BLaER1 treated with 17β-estradiol and CSF1 and Interleukin-3, amounts not matched to agents 10 nM and 100 nM (cell line): ENCODE measurements around the gene ELMO2.

Experiments used
- H3K27ac ChIP-seq, 11 experiments: shearing (Covaris generic); formaldehyde crosslinking; 2 replicates each; pipeline ENCODE4 v1.8.1; 2022
- H3K27me3 ChIP-seq, 11 experiments: shearing (Covaris generic); formaldehyde crosslinking; 2 replicates each; pipeline ENCODE4 v1.8.1; 2022
- H3K36me3 ChIP-seq, 11 experiments: shearing (Covaris generic); formaldehyde crosslinking; 2 replicates each; pipeline ENCODE4 v1.8.1; 2022
- H3K4me1 ChIP-seq, 10 experiments: shearing (Covaris generic); formaldehyde crosslinking; 2 replicates each; pipeline ENCODE4 v1.8.1; 2022
- H3K4me2 ChIP-seq, 11 experiments: shearing (Covaris generic); formaldehyde crosslinking; 2 replicates each; pipeline ENCODE4 v1.8.1; 2022
- H3K4me3 ChIP-seq, 10 experiments: shearing (Covaris generic); formaldehyde crosslinking; 2 replicates each; pipeline ENCODE4 v1.8.1; 2022
- H3K9ac ChIP-seq, 11 experiments: shearing (Covaris generic); formaldehyde crosslinking; 2 replicates each; pipeline ENCODE4 v1.8.1; 2022
- H3K9me3 ChIP-seq, 11 experiments: shearing (Covaris generic); formaldehyde crosslinking; replicated peaks in 1 of 11; 2 replicates each; pipeline ENCODE4 v1.8.1; 2022
- H4K20me1 ChIP-seq, 11 experiments: shearing (Covaris generic); formaldehyde crosslinking; 2 replicates each; pipeline ENCODE4 v1.8.1; 2022
- Cebpa-rat ChIP-seq, 11 experiments: shearing (Covaris generic); IDR thresholded peaks; 2 replicates each; pipeline ENCODE4 v1.8.1; 2022

The ELMO2 gene

GRCh38 chr20:46406200-46406985, at the start of gene ELMO2:
Gene ELMO2 (minus strand): TSS chr20:46406615. CDS start chr20:46394482, 12,133 bp downstream.
- Histone ChIP-seq H3K27me3 (no peaks in the 10 kb centered on the region), H3K9me3 (no peaks in the 10 kb centered on the region), H3K27ac (peak within 1 kb of the TSS; percentile 71 to 90 (median 84)), H3K9ac (peak within 1 kb of the TSS; percentile 81 to 93 (median 90)), H4K20me1 (peaks cover 0 to 48% (median 11%) of the 10 kb centered on the region in 11 experiments; a peak in 12 of 22 replicates), H3K4me2 (peak within 1 kb of the TSS; percentile 86 to 98 (median 93)), H3K4me3 (peak within 1 kb of the TSS; percentile 77 to 92 (median 84)), H3K4me1 (peaks cover 46 to 83% (median 62%) of the 10 kb centered on the region in 10 experiments), H3K36me3 (peaks cover 0 to 19% (median 10%) of the 10 kb centered on the region in 11 experiments; a peak in 11 of 22 replicates)
- no peak for TF ChIP-seq Cebpa-rat (IDR thresholded peaks at IDR 0.05)

GRCh38 chr20:46455729-46456128, 49.3 kb upstream of the ELMO2 start:
- Histone ChIP-seq H3K27ac (no peak overlapping the region), H3K36me3 (no peaks in the 10 kb centered on the region; a peak in 1 of 22 replicates), H3K27me3 (no peaks in the 10 kb centered on the region), H4K20me1 (no peaks in the 10 kb centered on the region), H3K9me3 (peaks cover 35 to 51% (median 45%) of the 10 kb centered on the region in 11 experiments), H3K4me3 (no peak overlapping the region), H3K9ac (no peak overlapping the region), H3K4me2 (no peak overlapping the region), H3K4me1 (peaks cover 0 to 4% (median 3%) of the 10 kb centered on the region in 10 experiments; a peak in 11 of 20 replicates)
- TF ChIP-seq Cebpa-rat (IDR thresholded peaks at IDR 0.05), result no peak

DNA sequence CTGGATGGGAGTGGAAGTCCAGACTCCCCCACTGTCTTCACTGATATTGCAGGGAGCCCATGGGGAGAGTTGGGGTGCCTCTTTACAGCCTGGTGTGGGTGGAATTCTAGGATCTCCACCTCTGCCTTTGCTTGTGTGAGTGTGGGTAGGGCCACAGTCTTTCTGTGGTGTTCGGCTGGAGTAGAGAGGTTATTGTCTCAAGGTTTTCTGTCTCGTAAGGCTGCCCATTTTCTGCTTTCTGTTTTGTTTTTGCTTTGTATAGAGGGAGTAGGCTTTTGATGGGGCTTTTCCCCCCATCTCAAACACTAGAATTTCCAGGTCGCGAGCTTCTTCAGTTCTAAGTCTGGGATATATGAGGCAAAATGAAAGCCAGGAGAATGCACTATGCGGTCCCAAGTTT, 40.4 kb upstream of the ELMO2 start:
- H3K27ac ChIP-seq, result no peak overlapping the region
- H3K4me1 ChIP-seq, result peaks cover 0 to 8% (median 5%) of the 10 kb centered on the region in 10 experiments; a peak in 11 of 20 replicates
- no peaks in the 10 kb centered on the region for H3K27me3 ChIP-seq
- H4K20me1 ChIP-seq, result no peaks in the 10 kb centered on the region
- TF ChIP-seq Cebpa-rat (IDR thresholded peaks at IDR 0.05), result no peak
- peaks cover 0 to 8% (median 0%) of the 10 kb centered on the region in 11 experiments; a peak in 6 of 22 replicates for H3K36me3 ChIP-seq
- no peak overlapping the region for H3K4me3 ChIP-seq
- no peak overlapping the region for H3K4me2 ChIP-seq
- peaks cover 20 to 34% (median 28%) of the 10 kb centered on the region in 11 experiments for H3K9me3 ChIP-seq
- H3K9ac ChIP-seq, result no peak overlapping the region

- no peaks in the 10 kb centered on the region for H4K20me1 ChIP-seq
- no peak for TF ChIP-seq Cebpa-rat (IDR thresholded peaks at IDR 0.05)
- H3K27me3 ChIP-seq, result no peaks in the 10 kb centered on the region
- 0 out of 20 replicates have a peak, but pooled peaks cover 0 to 4% (median 0%) of the 10 kb centered on the region in 10 experiments for H3K4me1 ChIP-seq
- no peak overlapping the region for H3K4me2 ChIP-seq
- no peak overlapping the region for H3K9ac ChIP-seq
- H3K27ac ChIP-seq, result no peak overlapping the region
- no peaks in the 10 kb centered on the region; a peak in 1 of 22 replicates for H3K36me3 ChIP-seq
- peaks cover 4 to 12% (median 7%) of the 10 kb centered on the region in 11 experiments for H3K9me3 ChIP-seq
- H3K4me3 ChIP-seq, result no peak overlapping the region
Observed at GRCh38 chr20:46439837-46440236, 33.4 kb upstream of the ELMO2 start.

- H3K4me1 ChIP-seq, result 0 out of 20 replicates have a peak, but pooled peaks cover 0 to 4% (median 0%) of the 10 kb centered on the region in 10 experiments
- H3K36me3 ChIP-seq, result no peaks in the 10 kb centered on the region
- no peak overlapping the region for H3K9ac ChIP-seq
- no peak overlapping the region for H3K4me2 ChIP-seq
- H3K27me3 ChIP-seq, result no peaks in the 10 kb centered on the region
- H3K4me3 ChIP-seq, result no peak overlapping the region
- no peak overlapping the region for H3K27ac ChIP-seq
- no peaks in the 10 kb centered on the region for H3K9me3 ChIP-seq
- H4K20me1 ChIP-seq, result no peaks in the 10 kb centered on the region
- TF ChIP-seq Cebpa-rat (IDR thresholded peaks at IDR 0.05), result no peak
Observed at GRCh38 chr20:46438156-46438750, 31.8 kb upstream of the ELMO2 start.

DNA sequence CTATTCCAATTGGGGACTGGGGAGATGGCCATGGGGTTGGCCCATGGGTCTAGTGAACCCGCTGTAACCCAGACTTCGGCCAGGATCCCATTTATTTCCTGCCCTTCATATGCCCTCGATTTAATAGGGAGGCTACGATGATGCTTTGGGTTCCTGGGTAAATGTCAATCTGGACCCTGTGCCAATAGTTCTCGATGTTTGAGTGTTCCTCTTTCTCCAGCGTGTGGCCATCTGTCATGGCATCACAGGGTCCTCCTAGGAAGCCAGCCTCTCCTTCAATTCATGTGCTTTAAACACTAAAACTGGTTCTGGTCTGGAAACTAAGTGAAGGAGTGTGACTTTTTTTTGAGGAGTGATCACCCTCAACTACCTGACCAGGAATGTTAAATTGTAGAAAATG, 28.7 kb upstream of the ELMO2 start:
- Histone ChIP-seq H3K9ac (no peak overlapping the region), H3K36me3 (no peaks in the 10 kb centered on the region), H4K20me1 (no peaks in the 10 kb centered on the region; a peak in 1 of 22 replicates), H3K4me3 (no peak overlapping the region), H3K9me3 (no peaks in the 10 kb centered on the region), H3K27ac (no peak overlapping the region), H3K4me2 (no peak overlapping the region), H3K27me3 (no peaks in the 10 kb centered on the region), H3K4me1 (0 out of 20 replicates have a peak, but pooled peaks cover 0 to 4% (median 0%) of the 10 kb centered on the region in 10 experiments)
- no peak for TF ChIP-seq Cebpa-rat (IDR thresholded peaks at IDR 0.05)

DNA sequence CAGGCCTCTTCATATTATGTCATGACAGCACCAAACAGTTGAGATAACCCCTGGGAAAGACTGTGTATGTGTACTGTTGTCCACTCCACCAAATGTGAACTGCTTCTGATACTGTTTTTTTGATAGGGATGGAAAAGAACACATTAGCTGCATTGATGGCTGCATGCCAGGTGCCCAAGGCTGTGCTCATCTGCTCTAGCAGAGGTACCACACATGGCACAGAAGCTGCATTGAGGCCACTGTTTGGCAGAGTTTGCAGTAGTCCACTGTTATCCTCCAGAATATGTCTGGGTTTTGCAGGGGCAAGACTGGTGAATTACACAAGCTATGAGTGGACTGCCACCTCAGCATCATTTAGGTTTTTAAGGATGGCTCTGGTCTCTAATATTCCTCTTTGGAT, 28.2 kb upstream of the ELMO2 start:
- no peaks in the 10 kb centered on the region for H3K27me3 ChIP-seq
- H3K9ac ChIP-seq, result no peak overlapping the region
- H3K27ac ChIP-seq, result no peak overlapping the region
- no peaks in the 10 kb centered on the region for H3K9me3 ChIP-seq
- 0 out of 20 replicates have a peak, but pooled peaks cover 0 to 4% (median 0%) of the 10 kb centered on the region in 10 experiments for H3K4me1 ChIP-seq
- H3K4me2 ChIP-seq, result no peak overlapping the region
- H3K36me3 ChIP-seq, result no peaks in the 10 kb centered on the region
- H3K4me3 ChIP-seq, result no peak overlapping the region
- no peak for TF ChIP-seq Cebpa-rat (IDR thresholded peaks at IDR 0.05)
- H4K20me1 ChIP-seq, result no peaks in the 10 kb centered on the region; a peak in 1 of 22 replicates

GRCh38 chr20:46433051-46433450, 26.6 kb upstream of the ELMO2 start:
- no peaks in the 10 kb centered on the region for H3K27me3 ChIP-seq
- H3K4me1 ChIP-seq, result no peaks in the 10 kb centered on the region
- no peak overlapping the region for H3K27ac ChIP-seq
- no peak for TF ChIP-seq Cebpa-rat (IDR thresholded peaks at IDR 0.05)
- no peaks in the 10 kb centered on the region for H3K9me3 ChIP-seq
- H3K4me2 ChIP-seq, result no peak overlapping the region
- no peak overlapping the region for H3K4me3 ChIP-seq
- H3K36me3 ChIP-seq, result no peaks in the 10 kb centered on the region
- H4K20me1 ChIP-seq, result no peaks in the 10 kb centered on the region; a peak in 1 of 22 replicates
- no peak overlapping the region for H3K9ac ChIP-seq

DNA sequence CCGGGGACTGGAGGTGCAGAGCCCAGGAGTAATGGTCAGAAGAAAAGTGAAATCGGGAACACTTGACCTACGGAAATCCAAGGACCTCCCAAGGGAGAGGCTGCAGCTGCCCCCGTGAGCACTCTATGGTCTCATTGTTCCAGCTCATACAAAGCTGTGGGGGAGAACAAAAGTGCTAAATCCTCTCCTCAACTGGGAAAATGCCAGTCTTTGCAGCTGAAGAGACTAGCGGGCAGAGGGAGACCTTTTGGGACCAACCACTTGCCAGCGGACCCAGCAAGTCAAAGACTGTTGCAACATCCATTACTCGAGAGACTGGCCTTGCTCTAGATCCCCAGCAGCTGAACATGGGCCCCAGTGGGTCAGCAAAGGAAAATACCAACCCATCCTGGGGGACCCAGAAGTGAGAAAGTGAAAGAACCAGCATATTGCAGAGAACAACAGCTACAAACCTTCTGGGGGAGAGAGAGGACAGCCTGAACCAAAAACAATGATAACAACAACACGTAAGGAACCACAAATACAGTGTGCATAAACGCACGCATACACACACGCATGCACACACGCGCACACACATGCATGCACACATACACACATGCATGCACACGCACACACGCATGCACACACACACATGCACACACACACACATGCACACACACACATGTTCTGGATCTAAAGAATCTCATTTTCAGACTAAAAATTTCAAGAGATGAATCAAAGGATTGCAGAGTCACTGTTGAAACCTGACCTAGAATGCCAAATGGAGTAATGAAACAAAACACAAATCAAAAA, 24.7 kb upstream of the ELMO2 start:
- Histone ChIP-seq H4K20me1 (no peaks in the 10 kb centered on the region; a peak in 1 of 22 replicates), H3K27ac (no peak overlapping the region), H3K4me2 (no peak overlapping the region), H3K36me3 (no peaks in the 10 kb centered on the region), H3K4me3 (no peak overlapping the region), H3K9me3 (no peaks in the 10 kb centered on the region), H3K27me3 (no peaks in the 10 kb centered on the region), H3K4me1 (no peaks in the 10 kb centered on the region), H3K9ac (no peak overlapping the region)
- TF ChIP-seq Cebpa-rat (IDR thresholded peaks at IDR 0.05), result peak in 1 of 11 experiments; percentile 21; a peak in 1 of 22 replicates
